Lung microvascular endothelial cell (primary cell): Measurements from ENCODE around the gene CEMIP2. TPM values are rescaled to one million over a fixed set of nuclear protein-coding genes. Genes with fewer than 3 reads are reported as not detected.

Experiments used
- DNase-seq, 2 donors: peaks; one replicate each; pipeline versions ENCODE4 v3.0.0 to v3.0.0-alpha.2; 2010; ENCODE audit warnings: low read depth in 2 of 2
- total RNA-seq: library from RNA; depleted of rRNA; stranded (reverse); fragments of >200 nt; gene quantifications from 2 replicates; pipeline ENCODE4 v1.2.1, GENCODE V29; 2014

Gene CEMIP2
- total RNA-seq, 1 donor from 2014 or later = 660 TPM

- DNase-seq = no peak
These were observed 1.9 kb upstream of the CEMIP2 start for GRCh38 chr9:71770170-71770569.

- peak; percentile 31 to 47 for DNase-seq
These were observed 1.2 kb upstream of the CEMIP2 start for GRCh38 chr9:71769175-71770161.

GRCh38 chr9:71767776-71768321 lies 464 bp downstream of the CEMIP2 start:
- peak; percentile 38 to 40 for DNase-seq

- no peak for DNase-seq
These were observed 1.0 kb downstream of the CEMIP2 start for GRCh38 chr9:71767163-71767775.

- no peak for DNase-seq
These were observed 1.6 kb downstream of the CEMIP2 start for GRCh38 chr9:71766663-71767062.

- no peak for DNase-seq
These were observed 2.6 kb downstream of the CEMIP2 start for GRCh38 chr9:71765693-71766092.

GRCh38 chr9:71764891-71765290 lies 3.4 kb downstream of the CEMIP2 start:
- DNase-seq = no peak

- DNase-seq = no peak
These were observed 3.9 kb downstream of the CEMIP2 start for GRCh38 chr9:71764463-71764862.

GRCh38 chr9:71763832-71764231 lies 4.5 kb downstream of the CEMIP2 start:
- peak in 1 of 2 donors; percentile 29 for DNase-seq

GRCh38 chr9:71762900-71763653 lies 5.2 kb downstream of the CEMIP2 start:
- DNase-seq = peak in 1 of 2 donors; percentile 65

GRCh38 chr9:71761938-71762353 lies 6.4 kb downstream of the CEMIP2 start:
- no peak for DNase-seq

GRCh38 chr9:71760901-71761300 lies 7.4 kb downstream of the CEMIP2 start:
- DNase-seq = peak in 1 of 2 donors; percentile 57

- DNase-seq = peak; percentile 80 to 84
These were observed 9.5 kb downstream of the CEMIP2 start for GRCh38 chr9:71758785-71759184.

GRCh38 chr9:71758277-71758676 lies 10.0 kb downstream of the CEMIP2 start:
- no peak for DNase-seq

- DNase-seq = no peak
These were observed 11.6 kb downstream of the CEMIP2 start for GRCh38 chr9:71756753-71757152.

- no peak for DNase-seq
These were observed 12.4 kb downstream of the CEMIP2 start for GRCh38 chr9:71755869-71756268.

- DNase-seq = no peak
These were observed 13.1 kb downstream of the CEMIP2 start for GRCh38 chr9:71755230-71755629.

- no peak for DNase-seq
These were observed 14.2 kb downstream of the CEMIP2 start for GRCh38 chr9:71754151-71754550.

GRCh38 chr9:71752928-71753327 lies 15.4 kb downstream of the CEMIP2 start:
- no peak for DNase-seq

GRCh38 chr9:71752352-71752751 lies 16.0 kb downstream of the CEMIP2 start:
- DNase-seq = no peak

- peak; percentile 86 to 88 for DNase-seq
These were observed 20.0 kb downstream of the CEMIP2 start for GRCh38 chr9:71748280-71748743.
